Medulla oblongata (tissue), 1 donor: ENCODE measurements around the gene CNTN4.

Experiments used
- DNase-seq: peaks from one replicate; pipeline ENCODE4 v3.0.0-alpha.2; 2015; ENCODE audit errors: extremely low spot score

CNTN4 gene

DNA sequence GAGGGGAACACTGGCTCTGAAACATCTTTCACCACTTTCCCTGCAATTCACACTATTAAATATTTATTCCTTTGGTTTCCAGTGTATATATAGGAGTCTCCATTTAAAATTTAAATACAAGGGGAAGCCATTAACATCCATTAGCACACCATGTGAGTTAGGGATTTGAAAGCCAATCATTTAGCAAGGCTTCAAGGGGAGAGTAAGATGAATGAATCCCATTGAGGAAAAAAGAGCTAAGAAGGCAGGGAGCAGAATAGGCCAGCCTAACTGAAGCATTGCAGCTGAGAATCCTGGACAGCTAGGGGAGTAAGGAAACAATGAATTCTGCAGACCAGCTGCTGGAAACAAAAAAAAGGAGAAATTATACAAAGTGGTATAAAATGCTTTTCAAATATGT lies 585.4 kb downstream of the CNTN4 start:
- no peak for DNase-seq

DNA sequence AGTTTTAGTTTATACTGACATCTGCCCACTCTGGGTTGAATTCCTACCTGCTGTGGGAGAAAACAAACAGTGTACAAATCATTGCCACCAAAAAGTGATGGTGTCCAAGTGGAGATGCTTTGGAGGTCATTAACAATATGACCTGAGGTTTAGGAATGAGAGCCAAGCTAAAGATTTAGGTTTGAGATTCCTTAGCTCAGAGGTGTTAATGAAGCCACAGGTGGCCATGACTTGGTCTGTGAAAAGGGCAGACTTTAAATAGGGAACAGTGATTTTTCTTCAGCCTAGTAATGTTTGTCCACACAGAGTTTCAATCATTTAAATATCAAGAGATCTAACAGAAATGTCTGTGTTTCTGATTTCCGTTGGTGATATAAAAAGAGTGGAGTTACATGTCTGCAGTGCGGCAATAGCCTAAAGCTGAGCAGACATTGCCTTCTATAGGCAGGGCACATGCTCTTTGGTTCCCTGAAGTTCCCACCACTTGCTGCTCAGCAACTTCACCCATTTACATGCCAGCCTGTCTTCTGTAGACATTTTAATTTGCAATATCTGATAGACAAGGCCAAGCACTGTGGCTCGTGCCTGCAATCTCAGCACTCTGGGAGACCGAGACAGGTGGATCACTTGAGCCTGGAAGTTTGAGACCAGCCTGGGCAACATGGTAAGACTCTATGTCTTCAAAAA lies 588.3 kb downstream of the CNTN4 start:
- DNase-seq, result no peak

DNA sequence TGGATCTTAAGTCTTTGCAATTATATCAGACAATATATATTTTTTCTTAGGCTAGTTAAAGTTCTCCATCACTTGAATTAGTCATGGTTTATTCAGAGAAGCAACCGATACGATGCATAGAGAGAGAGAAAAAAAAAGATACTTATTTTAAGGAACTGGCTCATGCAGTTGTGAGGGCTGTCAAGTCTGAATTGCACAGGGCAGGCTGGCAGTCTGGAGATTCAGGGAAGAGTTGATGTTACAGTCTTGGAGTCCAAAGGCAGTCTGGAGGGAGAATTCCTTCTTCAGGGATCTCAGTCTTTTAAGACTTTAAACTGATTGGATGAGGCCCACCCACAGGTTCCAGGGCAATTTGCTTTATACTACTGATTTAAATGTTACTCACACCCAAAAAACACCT lies 598.9 kb downstream of the CNTN4 start:
- no peak for DNase-seq

DNA sequence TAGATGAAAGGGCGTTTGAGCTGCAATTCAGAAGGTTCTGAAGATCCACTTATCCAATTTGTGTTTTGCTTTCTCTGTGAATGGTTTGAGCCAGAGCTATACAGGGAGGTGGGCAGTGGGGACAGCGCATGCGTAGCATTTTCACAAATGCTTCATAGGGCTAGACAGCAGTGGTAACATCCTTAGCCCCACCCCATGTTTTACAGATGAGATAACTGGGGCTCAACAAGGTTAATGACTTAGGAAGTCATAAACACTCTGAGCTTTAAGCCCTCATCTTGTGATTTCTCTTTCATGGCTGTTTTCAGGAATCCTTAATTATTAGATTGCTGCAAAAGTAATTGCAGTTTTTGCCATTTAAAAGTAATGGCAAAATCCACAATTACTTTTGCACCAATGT lies 602.8 kb downstream of the CNTN4 start:
- DNase-seq, result no peak

DNA sequence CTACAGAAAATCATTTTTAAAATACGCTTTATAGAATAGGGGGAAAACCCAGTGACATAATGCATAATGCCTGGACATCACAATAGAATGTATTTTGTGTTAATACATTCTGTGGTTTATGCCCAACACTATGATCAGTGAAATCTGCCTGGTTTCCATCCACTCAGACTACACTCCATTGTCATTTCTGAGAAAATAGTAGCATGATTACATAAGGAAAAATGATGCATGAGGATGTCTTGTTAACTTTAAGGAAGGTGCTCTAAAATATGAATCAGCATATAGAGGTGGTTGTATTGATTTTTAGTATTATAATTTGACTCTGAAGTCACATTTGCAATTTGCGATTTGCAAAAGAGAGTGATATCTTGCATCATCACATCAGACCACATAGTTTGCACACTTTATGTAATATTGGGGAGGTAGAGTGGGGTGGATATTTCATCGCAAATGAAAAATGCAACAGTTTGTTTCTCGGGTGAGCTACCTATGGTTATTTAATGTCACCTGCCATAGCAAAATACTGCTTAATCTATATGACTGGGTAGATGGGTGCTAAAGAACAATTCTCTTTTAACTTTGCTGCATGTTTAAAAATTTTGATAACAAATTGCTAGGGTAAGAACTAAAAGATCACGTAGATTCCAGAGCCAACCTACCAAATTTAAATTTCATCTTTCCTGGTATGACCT lies 607.6 kb downstream of the CNTN4 start:
- no peak for DNase-seq

DNA sequence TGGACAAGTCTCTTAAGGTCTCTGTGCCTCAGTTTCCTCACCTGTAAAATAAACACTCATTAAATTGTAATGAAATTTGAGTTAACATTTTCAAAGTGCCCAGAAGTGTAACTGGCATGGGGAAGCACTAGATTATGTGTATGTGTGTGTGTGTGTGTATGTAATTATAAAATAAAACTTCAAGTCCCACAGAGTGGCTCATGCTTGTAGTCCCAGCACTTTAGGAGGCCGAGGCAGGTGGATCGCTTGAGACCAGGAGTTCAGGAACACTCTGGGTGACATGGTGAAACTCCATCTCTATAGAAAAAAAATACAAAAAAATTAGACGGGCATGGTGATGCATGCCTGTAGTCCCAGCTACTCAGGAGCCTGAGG lies 608.2 kb downstream of the CNTN4 start:
- no peak for DNase-seq

DNA sequence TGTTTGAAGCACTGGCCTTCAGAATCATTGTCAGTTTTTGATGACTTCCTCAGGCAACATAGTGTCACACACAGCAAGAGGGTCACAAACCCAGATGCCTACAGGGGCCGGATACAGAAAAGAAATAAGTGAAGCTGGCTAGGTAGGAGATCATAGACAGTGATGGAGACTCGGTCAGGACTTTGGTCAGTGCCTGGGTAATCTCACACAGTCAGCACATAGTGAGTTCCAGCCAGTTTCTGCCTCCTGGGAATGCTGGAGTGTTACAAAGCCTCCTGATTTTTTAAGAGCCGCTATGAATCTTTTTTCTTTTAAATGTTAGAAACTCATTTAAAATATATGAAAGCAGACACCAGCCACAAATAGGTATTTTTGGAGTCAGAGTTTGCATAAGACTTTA lies 612.4 kb downstream of the CNTN4 start:
- DNase-seq, result no peak

DNA sequence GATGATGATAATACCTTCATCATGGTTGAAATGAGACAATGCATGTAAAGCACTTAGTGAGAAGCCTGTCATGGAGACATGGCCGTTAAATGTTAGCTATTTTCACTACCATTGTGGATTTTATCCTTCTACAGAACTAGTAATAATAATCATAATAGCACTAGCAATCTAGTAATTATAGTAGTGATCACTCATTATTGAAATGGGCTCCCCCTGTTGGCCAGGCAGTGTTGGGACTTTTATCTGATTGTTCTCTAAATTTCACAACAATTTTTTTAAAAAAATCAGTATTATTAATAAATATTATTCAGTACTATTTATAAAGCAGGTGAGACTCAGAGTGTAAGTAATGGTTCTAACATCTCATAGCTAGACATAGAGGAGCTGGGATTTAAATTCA lies 615.3 kb downstream of the CNTN4 start:
- no peak for DNase-seq

DNA sequence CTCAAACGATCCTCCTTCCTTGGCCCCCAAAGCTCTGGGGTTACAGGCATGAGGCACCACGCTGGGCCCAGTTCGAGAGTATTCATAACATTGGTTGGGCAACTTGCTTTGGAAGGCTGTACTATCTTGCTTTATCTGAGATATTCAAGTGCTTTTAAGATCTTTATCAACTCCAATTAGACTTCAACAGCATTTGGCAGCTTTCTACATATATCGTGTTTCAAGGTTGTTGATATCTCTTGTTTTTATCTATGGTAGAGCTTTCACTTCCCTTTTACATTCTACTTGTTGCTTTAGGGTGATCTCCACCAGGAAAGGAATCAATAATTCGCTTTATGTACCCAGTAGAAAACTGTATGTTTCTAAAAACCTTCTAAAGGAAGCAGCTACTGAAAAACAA lies 616.2 kb downstream of the CNTN4 start:
- no peak for DNase-seq

DNA sequence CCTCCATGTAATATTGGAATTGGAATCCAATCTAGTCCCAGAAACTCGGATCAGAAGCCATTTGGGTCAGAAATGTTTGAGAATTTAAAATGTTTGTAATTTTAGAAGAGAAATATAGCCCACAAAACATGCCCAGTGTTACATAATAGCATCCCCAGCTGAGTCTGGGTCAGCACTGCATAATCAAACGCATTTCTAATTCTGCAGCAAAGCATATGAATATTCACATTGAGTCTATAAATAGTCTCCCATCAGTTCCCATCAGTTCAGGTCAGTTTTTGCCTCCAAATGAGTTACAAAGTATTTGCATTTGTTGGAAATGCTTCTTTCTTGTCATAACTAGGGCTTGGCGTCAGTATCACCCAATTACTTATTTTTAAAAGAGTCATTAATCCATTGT lies 628.4 kb downstream of the CNTN4 start:
- DNase-seq, result no peak

DNA sequence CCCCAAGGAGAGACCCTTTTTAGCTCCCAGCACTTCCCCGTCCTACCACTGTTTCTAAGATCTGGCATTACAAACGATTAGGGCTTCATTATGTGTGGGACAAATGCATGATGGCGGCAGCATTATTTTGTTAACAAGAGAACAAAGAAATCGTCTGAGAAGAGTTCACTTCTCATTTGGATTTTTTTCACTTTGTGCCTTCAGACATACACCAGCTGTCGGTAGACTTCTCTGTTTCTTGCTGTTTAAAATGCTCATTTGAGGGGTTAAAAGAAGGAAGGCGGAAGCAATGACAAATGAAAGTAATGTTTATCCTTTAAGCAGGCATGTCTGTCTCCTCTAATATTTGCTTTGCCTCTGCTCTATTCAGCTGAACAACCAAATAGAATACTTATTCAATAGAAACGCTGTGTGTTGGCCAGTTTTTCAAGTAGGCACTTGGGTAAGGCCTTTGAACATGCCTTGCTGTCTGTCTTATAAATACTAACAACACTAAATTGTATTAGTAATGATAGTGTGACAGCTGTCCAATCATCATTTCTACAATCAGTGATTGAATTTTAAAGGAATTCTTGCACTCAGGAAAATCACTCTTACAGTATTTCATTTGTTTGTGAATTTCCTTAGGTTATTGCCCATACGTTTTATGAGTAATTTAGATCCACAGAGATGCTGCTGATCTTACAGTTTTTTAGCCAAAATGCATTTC lies 629.1 kb downstream of the CNTN4 start:
- DNase-seq, result no peak

DNA sequence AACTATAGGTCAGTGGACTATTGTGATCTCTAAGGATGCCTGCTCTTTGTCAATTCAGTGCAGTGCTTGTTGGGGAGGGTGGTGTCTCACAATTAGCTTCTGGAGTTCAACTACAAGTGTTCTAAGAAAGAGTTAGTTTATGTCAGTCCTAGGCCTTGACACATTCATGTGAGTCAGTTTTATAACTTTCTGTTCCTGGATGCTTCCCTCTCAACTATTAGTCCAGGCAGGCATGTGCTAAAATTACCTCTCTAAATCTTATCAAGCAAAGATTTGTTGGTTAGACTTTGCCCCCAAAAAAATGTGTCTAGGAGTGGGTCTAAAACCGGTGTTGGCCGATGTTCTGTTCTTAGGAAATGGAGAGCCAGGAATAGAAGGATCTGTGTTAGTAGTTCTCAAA lies 633.2 kb downstream of the CNTN4 start:
- no peak for DNase-seq

DNA sequence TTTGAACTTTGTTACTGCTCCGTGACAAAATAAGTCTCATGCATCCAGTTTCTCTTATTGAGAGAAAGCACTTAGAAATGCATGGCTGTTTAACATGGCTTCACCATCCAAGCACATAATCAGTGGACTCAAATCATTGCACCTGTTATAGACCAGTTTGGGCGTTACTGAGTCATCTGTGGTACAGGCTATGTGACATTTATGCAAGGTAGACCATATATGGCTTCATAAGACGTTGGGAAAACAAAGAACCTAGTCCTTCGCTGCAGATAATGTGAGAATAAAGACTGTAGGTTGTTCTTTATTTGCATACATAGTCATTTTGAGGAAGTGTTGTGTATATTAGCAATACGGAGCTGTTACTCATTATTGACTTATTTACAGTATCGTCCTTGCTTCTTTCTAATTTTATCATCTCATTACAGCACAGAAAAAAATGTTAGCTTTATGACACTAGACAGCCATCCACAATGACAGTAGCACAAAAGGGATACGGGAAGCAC lies 636.8 kb downstream of the CNTN4 start:
- no peak for DNase-seq

DNA sequence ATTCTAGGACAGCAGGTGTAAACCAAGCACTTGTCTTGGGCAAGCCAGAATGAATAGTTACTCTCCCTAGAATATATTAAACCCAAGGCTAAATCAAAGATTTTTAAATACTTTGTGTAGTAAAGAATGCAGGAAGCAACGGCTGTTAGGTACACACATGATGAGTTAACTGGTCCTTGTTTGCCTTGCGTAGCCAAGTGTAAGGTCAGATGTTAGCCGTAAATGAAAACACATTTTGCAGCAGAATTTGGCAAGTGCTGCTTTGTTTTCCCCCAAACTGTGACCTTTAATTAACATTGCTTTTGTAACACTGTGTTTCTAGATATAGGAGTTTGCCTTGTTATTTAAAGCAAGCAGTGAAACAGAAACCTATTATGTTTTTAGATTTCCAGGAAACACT lies 642.9 kb downstream of the CNTN4 start:
- no peak for DNase-seq

DNA sequence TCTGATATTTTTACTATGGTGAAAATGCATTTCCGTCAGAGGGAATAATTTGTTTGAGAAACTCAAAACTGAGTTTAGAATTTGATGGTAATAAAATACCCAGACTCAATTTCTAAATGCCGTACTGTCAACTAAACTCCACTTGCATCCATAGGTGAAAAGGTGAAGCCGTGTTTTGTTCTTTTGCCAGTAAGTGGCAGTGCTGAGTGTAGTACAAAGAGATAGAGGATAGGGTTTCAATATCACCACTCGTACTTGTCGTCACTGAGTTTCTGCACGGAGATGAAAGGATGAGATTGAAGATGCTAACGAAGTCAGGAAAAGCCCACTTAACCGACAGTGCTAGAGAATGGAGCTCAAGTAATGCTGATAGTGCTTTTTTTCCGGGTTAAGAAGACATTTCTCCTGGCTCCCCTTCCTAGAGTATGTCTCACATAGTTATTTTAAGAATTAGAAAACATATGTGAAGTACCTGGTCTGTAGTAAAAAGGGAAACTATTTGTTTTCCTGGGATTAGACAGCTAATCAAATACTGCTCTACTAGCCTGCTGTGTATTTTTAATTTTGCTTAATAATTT lies 666.4 kb downstream of the CNTN4 start:
- DNase-seq, result no peak

DNA sequence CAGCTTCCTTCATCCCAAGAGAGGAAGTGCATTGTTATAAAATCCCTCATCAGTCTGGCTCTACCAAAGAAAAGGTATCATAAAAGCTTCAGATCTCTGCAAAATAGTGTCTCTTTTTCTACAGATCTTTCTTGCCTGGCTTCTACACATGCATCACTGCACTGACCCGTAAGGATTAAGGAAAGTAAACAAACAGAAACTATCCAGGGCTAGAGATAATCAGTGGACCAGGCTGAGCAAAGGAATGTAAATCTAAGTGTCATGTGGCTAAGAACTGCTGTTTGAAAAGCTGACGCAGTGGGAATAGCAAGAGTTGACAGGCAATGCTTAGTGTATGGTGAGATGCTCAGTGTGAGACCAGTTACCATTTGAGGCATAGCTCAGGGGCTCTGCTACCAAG lies 671.8 kb downstream of the CNTN4 start:
- DNase-seq, result no peak

DNA sequence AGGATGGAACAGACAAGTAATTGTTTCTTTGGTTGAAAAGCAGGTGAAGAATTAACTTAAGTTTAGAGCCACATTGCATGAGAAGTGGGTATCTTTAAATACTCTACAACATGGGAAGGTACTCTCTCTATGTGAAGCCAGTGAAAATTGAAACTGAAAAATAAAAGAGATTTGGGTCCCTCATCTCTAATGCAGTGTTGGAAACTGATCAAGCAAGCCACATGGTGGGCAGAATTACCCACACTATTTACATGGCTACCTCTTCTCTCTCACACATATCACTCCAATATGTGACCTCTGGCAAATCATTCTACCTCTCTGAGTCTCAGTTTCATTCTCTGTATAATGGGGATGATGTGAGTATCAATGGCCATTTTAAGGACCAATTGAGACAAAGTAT lies 672.5 kb downstream of the CNTN4 start:
- DNase-seq, result no peak

DNA sequence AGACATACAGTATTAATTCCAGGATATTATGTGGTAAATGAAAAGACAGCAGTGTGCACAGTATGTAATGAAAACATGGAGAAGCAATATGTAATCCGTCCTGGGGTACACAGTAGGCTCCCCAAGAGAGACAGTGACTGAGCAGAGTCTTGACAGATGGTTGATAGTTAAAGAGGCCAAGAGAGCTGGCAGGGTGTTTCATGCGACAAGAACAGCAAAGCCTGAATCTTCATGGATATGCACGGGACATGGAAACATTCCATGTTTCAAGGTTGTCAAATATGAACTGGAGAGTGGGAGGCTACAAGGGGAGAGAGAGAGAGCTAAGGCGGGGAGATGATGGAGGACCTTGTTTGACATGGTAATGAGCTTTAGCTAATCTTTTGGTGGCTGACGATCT lies 673.1 kb downstream of the CNTN4 start:
- no peak for DNase-seq

DNA sequence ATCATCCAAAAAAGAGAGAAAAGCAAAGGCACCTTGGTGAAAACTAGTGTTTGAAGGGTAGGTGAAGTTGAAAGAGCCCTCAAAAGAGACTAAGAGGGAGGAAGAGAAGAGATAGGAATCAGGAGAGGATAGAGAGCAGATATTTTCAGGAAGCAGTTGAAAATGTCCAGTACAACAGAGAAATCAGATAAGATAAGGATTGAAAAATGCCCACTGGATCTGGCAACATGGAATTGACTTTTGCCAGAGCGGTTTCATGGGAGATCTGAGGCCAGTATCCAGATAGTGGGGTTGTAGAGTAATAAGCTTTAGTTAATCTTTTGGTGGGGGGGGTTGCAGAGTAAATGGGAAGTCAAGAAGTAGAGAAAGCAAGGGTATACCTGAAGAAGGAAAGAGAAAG lies 674.1 kb downstream of the CNTN4 start:
- no peak for DNase-seq

DNA sequence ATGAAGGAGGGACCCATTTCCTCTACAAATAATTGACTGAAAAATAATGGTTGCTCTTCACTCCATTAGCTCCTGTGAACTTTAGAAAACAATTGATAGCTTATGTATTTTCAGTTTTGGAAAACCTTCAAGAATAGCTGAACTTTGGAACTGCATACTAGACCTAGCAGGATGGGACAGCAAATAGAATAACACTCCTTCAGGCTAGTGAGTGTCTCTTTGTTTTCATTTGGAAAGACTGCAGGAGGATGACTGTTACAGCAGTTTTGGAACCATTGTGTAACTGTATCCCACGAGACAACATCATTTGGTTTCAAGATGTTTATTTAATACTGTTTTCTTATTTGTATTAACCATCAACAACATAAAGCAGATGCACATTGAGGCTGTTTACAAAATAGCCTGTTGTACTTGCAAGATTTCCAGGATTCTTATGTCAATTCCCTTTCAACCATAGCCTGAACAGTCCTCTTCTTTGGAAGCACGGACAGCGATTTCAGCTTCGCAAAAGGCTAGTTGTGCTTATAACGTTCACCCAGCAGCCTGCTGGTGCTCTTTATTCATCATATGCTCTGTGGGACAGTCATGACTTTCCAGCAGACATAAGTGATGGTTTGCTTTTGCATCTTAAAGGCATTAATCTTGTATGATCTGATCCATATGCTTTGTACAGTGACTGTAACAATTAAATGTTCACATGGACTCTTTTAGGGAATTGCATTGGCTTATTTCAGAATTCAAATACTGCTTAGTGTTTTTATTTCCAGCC lies 676.0 kb downstream of the CNTN4 start:
- no peak for DNase-seq

DNA sequence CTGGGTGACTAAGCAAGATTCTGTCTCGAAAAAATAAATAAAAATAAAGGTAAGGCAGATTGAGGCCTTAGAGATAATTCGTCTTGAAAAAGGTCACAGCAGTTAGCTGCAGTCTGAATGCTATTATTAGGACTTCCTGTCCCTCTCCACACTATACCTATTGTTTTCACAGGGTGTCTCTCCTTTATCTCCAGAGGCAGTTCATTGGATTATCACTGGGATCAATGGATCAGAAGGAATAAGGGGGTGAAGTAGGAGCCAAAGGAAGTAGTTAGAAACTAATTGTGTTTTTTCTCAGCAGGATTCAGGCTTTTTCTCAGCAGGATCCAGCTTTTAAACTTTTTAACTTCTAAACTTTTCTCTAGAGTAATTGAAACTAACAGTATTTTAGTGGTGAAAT lies 684.6 kb downstream of the CNTN4 start:
- DNase-seq, result no peak

DNA sequence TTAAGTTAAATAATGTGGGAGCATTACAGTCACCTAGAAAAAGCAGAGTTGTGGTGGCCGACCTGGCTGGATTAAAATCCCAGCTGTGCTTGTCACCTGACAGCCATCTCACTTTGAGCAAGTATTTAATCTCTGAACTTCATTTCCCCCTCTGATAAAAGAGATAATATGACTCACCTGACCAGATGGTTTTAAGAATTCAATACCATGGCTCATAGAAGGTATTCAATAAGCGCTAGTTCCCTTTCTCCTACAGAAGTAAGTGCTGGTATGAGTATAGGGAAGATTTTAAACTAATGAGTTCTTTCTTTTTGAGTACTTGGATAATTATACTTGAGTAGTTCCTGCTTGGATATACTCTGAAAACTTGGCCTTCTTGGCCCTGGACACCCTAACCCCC lies 686.0 kb downstream of the CNTN4 start:
- DNase-seq, result no peak
